ENCODE results near the gene PPT1.
A peak's percentile ranks its signal among the peaks of the same experiment; 100 is the strongest.
"Not testable (repeated sequence)": the region's sequence is repeated elsewhere in the genome, so short reads cannot be mapped to it uniquely, and the experiment has no call there.

The PPT1 gene

DNA sequence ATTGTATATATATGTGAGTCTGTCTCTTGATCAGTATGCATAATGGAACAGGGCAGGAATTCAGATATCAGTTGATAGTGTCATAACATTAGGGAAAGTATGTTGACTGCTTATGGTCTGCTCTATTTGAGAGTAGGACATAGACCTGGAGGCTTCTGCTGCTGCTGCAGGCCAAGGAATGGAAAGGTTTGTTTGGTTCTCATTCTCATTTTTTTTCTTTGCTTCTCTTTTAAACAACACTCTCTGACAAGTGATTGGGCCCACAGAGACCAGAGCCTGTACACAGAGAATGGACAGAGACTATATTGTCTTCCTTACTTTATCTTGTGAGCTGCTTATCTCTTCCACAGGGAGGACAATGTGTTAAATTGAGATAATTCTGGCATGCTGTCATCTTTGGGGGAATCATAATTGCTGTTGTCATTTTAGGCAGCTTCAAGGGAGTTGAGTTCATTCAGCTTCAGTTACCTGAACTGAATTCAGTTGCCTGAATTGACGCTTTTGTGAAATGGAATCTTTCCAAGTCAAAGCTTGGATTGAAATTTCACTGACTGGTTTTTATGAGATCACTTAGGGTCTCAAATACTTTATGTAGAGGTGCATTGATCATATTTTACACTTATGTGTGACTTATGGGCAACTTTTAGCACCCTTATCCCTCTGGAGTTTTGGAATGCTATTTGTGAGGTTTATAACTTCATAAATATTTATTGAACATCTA is 39.6 kb downstream of the PPT1 start:
- DNase-seq (ENCODE audit: low read depth in 2 of 2) = no peak

DNA sequence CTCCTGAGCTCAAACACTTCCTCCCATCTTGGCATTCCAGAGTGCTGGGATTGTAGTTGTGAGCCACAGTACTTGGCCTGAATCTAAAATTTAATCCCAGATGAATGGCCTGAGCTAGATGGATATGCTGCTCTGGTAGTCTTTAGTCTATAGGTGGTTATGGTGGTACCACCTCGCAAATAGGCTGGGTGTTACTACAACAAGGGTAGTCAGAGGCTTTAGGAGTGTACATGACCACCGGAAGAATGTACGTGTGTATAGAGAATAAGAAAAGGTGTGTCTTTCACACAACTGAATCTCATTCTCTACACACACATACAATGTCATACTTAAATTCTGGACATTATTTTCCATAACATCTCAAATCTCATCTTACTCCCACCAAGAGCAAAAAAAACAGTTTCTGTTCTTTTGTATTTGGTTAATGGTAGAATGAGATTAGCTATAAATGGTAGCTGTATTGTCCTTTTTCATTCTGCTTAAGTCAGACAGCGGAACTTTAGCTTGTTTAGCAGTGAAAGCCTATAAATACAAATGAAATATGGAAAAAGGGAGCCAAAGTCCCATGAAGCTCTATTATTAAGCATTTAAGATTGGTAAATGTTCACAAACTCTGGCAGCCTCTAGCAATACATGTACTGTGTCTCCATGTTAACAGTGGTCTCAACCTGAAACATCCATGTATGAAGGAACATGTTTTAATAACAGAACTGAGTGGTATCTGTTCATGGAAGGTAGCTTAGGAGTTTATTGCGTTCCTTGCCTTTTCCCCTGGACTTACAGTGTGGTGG is 40.3 kb downstream of the PPT1 start:
- no peak for DNase-seq (ENCODE audit: low read depth in 2 of 2)

DNA sequence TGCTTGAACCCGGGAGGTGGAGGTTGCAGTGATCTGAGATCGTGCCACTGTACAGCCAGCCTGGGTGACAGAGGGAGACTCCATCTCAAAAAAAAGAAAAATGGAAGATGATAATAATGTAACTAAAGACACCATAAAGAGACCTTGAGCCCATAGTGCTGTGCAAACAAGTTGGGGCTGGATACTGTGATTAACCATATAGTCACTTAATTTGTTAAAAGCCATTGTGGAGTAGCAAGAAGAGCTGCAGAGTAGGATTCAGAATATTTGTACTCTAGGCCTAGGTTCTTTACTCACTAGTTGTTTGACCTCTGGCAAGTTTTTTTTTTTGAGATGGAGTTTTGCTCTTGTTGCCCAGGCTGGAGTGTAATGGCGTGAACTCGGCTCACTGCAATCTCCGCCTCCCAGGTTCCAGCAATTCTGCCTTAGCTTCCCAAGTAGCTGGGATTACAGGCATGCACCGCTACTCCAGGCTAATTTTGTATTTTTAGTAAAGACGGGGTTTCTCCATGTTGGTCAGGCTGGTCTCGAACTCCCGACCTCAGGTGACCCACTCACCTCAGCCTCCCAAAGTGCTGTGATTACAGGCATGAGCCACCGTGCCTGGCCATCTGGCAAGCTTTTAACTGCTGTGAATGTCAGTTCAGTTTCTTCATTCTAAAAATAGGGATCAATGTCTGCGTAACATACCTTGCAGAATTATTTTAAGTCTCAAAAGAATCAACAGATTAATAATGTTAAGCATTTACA is 43.7 kb downstream of the PPT1 start:
- DNase-seq (ENCODE audit: low read depth in 2 of 2) = no peak

DNA sequence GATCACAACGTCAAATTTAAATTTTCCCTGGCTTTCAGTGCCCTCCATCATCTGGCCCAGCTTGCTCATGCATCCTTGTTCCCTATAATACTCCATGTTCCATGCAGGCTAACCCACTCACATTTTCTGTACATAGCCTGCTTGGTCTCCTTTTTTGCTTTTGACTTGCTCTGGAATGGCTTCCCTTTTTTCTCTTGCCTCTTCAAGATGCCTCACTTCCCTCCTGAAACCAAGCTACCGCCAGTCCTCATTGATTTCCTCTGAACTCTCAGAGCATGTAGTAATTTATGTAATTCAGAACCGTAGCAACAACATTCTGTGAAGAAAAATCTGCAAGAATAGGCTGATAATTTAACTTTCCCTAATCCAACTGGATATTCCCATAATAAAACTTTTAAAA is 46.2 kb downstream of the PPT1 start:
- DNase-seq (ENCODE audit: low read depth in 2 of 2) = no peak

DNA sequence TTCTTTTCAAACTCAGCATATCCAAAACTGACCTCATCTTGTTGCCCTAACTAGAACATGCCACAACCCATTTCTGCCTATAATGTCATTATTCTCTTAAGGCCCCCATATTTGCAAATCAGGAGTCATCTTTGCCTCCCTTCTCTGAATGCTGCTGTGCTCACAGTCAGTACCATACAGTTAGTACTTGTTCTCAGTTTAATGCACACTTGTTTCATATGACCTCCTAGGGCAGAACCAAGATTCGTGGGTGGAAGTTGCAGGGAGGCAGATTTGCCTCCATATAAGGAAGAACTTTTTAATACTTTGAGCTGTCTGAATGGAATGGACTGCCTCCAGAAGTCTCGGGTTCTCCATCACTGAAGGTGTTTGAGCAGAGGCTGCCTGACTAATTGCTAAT is 47.3 kb downstream of the PPT1 start:
- DNase-seq (ENCODE audit: low read depth in 2 of 2) = peak in 1 of 2 experiments; percentile 5

DNA sequence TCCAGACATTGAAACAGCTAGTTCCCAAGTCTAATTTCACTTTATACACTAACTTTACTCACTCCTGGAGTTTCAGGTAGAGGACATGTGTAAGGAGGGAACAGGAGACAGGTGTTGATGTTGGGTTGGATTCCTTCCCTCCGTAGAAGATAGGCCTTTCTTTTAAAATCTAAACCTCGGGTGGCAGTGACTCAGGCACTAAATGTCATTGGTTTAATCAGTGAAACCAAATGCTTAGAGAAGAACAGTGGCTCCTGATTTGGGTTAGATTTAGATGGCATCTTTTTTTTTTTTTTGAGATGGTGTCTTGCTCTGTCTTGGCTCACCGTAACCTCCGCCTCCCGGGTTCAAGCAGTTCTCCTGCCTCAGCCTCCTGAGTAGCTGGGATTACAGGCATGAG is 49.3 kb downstream of the PPT1 start:
- DNase-seq (ENCODE audit: low read depth in 2 of 2) = no peak

DNA sequence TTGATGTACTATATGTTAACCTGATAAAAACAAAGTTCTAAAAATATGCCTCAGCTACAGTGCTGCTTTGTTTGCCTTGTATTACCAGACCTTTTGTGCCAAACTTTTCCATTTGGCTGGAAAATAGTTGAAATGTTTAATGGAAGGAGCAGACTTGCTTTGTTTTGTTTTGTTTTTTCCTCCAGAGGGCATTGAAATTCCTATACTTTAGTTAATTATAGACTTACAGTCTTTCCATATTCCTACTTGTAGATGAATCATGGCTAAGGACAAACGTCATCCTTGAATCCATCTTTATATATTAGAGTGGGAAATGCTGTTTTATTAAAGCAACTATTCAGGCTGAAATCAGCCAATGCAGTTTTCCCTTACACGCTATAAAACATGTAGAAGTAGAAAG is 49.8 kb downstream of the PPT1 start:
- no peak for DNase-seq (ENCODE audit: low read depth in 2 of 2)

DNA sequence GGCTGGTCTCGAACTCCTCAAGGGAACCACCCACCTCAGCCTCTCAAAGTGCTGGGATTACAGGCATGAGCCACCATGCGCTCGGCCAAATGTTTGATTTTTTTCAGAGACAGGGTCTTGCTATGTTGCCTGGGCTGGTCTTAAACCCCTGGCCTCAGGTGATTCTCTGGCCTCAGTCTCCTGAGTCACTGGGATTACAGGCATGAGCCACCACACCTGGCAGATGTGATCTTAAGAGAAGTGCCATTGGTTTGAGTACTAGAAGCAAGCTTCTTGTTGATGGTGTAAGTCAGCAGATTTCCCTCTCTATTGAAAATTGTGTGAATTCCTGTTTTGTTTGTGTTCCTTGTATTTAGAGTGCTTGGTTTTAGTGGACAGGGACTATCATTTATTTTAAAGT is 51.3 kb downstream of the PPT1 start:
- DNase-seq (ENCODE audit: low read depth in 2 of 2) = no peak

DNA sequence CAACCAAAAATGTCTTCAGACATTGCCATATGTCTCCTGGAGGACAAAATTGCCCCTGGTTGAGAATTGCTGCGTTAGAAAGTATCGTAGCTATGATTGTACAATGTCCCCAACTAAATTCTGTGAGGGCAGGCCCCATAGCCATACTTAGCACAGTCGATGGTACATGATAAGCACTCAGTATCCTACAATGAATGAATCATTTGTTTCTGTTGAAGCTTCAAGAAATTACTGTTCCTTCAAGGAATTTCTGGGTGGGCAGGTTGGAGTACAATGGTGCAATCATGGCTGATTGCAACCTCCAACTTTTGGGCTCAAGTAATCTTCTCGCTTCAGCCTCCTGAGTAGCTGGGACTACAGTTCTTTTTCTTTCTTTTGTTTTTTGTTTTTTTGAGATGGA is 51.9 kb downstream of the PPT1 start:
- no peak for DNase-seq (ENCODE audit: low read depth in 2 of 2)

DNA sequence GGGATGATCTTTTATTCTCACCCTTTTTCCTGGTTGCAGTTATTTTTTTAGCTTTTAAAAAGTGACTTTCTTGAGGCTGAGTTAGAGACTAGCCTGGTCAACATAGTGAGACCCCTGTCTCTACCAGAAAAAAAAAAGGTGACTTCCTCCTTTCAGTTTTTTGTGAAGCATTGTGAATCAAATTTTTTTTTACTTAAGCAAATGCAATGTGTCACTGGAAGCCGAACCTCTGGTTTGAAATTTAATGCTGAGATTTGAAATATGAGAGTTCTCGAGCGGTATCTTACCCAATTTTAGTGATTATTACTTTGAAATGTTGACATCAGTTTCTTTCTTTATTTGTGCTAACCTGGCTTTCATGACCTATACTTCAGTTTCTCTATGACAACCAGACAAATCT is 52.9 kb downstream of the PPT1 start:
- DNase-seq (ENCODE audit: low read depth in 2 of 2) = no peak

DNA sequence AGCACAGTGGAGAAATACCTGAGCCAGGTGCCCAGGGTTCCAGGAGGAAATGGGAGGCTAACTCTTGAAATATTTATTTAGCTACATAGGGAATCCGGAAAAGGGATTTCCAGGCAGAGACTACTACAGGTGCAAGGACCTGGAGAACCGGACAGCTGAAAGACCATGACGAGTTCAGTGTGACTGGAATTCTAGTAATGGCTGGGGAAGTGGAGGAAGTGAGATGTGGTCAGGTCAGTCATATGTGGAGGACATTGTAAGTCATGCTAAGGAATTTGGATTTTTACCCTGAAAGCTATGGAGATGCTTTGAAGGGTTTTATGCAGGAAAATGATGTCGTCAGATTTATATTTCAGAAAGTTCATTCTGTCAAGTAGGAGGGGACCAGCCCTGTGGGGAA is 54.7 kb downstream of the PPT1 start:
- DNase-seq (ENCODE audit: low read depth in 2 of 2) = no peak

DNA sequence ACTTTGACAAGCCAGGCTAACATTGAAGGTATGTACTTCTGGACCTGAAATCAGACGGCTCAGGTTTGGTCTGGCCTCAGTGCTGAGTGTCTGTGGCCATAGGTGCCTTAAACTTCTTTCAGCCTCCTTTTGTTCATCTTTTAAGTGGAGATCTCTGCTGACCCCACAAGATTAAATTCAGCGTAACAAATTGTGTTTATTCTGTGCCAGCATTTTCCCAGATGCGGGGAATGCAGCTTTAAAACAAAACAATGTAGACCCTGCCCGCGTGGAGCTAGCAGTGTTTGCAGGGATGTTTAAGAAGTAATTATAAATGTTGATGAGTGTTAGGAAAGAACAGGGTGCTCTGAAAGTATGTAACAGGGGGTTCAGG is 55.6 kb downstream of the PPT1 start:
- no peak for DNase-seq (ENCODE audit: low read depth in 2 of 2)

DNA sequence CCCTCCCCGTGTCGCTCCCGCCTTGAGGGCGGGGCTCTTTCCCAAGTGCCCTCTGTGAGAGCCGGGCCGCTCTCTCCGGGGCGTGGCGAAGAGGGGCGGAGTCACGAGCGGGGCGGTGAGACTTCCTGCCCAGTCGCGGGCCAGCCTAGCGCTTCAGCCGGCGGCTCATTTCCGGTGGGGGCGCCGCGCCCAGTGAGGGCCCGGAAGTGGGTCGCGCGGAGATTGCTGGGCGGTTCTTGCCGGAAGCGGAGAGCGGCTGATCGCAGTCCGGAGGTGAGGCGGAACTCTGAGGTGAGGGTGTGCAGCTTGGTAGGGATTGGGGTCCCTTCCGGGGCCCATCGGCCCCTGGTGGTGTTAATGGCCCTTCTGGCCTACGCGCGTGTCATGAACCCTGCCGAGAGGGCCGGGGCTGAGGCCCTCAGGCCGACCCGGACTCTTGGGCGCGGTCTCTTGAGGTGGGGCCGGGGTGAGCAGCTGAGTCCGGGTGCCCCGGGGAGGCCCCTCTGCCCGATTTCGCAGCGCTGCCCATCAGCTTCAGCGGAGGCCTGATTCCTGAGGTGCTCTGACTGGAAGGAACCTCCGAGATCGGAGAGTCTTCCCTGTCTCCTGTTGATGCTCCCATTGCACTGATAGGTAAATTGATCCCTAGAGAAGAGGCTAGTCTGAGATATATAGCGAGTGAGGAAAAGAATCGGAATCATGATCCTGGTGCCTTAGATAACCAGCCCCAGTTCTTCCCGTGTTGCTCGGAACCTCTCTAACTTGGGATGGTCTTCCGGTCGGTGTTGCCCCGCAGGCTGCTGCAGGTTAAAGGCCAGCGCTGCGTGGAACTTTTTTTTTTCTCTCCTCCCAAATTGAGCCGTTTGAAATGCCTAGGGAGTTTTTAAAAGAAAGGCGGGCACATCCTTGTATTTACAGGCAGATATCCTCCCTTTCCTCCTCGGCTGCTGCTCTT is 56.3 kb downstream of the PPT1 start, which contains the start of gene CAP1:
Gene CAP1 (plus strand): TSS at position 219 of the 955 bp plus-strand sequence. CDS start 18,618 bp downstream, outside the sequence.
- DNase-seq (ENCODE audit: low read depth in 2 of 2) = peak; percentile 99

DNA sequence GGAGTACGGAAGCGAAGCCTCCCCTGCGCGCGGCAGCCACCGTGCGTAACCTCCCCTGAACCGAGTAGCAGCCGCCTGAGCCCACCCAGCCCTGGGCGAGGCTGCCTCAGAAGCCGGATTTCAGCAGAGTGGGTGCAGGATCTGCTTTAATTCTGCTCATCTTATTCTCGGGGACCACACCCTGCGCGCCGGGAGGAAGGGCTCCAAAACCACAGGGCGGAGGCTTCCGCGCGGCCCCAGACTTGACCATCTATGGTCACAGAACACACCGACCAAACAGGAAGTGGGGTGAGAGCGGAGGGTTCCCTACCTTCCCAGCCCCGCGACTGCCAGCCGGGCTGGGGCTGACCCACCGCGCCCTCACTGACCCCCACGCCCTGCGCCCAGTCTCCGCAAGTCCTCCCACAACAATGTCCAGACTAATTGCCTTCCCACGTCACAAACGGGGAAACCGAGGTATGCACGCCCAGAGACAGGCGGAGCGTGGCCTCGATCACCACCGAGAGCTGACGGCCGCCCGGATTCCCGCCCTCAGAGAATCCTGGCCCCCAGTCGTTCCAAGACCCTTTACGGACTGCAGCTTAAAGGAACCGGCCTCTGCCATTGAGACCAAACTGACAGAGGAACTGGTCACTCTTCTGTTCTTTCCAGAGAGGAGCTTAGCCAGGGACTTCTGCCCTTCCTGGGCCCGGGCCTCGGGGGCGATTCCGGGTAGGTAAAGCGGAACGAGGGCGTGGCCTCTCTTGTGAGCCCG is 57.1 kb downstream of the PPT1 start:
- peak; percentile 53 to 73 for DNase-seq (ENCODE audit: low read depth in 2 of 2)

DNA sequence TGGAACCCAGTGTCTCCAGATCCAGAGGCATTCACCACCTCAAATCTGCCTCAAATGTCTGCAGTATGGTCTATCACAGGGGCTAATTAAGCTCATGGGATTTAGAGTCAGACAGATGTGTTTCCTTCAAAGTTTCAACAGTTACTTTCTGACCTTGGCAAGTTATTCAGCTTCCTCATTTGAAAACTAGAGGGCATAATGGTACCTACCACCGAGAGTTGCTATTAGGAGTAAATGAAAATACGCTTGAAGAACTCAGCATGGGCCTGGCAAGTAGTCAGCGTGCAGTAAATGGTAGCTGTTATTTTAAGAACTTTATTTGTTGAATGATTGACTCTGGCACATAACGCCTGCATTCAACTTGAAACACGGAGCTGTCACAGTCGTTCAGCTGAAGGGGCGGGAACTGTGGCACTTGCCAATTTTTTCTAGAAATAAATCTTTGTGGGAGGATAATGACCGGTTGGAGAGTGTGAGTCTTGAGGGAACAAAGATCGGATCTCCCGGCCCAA is 57.8 kb downstream of the PPT1 start:
- DNase-seq (ENCODE audit: low read depth in 2 of 2) = no peak

DNA sequence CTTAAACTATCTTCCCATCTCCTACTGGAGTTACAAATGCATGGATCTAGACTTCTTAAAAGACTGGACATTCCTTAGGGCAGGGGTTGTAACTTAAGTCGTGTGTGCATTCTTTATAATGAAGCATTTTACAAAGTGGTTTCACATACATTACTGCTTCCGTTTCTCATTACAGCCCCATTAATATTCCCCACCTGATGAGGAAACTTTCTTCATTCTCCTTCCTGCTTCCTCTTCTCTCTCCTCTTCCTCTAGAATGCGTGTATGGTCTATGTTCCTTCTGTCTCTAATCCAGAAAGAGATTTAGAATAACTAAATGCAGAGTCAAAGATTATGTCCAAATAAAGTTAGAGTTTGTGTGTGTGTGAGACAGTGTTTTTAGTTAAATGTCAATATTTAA is 58.4 kb downstream of the PPT1 start:
- DNase-seq (ENCODE audit: low read depth in 2 of 2) = no peak

DNA sequence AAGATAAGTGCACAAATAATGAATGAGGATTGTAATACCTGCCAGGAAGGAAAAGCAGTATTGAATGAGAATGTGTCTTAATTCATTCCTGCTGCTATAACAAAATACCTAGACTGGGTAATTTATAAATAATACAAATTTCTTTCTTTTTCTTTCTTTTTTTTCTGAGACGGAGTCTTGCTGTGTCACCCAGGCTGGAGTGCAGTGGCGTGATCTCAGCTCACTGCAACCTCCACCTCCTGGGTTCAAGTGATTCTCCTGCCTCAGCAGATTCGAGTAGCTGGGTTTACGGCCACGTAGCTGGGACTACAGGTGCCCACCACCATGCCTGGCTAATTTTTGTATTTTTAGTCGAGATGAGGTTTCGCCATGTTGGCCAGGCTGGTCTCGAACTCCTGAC is 59.8 kb downstream of the PPT1 start:
- DNase-seq (ENCODE audit: low read depth in 2 of 2) = not testable (repeated sequence)

DNA sequence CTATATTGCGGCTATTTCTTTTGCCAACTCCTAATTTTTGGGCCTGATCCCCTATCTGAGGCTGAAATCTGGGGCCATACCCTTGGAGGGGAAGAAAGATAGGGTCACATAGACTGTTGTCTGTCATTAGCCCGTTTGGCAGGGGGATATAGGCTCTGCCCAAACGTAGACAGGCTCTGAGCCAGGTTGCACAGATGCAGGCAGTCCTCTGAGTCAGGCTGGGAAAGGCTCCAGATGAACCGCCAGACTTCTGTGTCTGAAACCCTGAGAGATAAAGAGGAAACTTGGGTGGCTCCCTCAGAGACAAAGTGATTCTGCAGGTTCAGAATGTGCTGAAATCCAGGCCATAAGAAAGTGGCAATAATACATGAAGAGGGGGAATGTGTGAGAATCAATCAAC is 60.5 kb downstream of the PPT1 start:
- no peak for DNase-seq (ENCODE audit: low read depth in 2 of 2)

DNA sequence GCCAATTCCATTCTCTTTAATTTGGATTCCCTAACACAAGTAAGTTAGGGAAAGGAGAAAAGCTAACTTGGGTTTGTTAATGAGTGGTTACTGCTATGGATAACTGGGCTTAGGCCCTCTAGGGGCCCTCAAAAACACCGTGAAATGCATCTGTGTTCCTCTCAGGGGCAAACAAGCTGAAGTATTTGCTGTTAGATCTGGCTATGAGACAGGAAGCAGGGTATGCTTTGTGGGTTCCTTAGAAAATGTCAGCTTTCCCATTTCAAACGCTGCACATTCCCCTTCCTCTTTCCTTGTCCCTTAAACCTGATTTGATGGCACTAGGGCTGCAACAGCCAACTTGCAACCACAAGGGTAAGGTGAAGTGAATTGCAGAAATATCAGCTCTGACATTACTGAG is 62.2 kb downstream of the PPT1 start:
- DNase-seq (ENCODE audit: low read depth in 2 of 2) = no peak

DNA sequence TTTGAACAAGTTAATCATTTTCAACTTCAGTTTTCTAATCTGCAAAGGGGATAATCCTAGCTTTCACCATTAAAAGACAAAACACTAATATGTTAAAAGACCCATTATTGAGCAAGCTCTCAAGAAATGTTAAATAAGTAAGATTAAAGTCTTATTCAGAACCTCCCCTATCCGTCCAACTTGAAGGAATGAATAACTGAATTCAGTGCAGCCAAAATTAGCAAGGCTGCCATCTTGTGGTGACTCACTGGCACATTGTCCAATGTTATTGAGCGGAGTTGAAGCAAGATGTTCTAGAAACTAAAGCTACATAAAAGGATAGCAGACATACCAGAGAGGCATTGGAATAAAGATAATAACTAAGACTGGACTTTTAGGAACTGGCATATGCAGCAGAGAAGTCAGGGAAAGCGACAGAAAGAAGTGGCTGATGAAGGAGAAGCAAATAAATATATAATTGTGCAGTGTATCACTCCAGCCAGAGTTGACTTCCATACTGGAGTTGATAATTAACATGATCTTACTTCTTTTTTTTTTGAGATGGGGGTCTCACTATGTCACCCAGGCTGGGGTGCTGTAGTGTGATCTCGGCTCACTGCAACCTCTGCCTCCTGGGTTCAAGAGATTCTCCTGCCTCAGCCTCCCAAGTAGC is 64.7 kb downstream of the PPT1 start:
- DNase-seq (ENCODE audit: low read depth in 2 of 2) = peak in 1 of 2 experiments; percentile 19

Data from stimulated activated CD4-positive, alpha-beta T cell treated with anti-CD3 and anti-CD28 coated beads, Interleukin-12 subunit alpha, Interleukin-12 subunit beta, amount 100 ng/mL, for 24 hours (primary cell).